Immature natural killer cell (primary cell): Measurements from ENCODE around the gene LLPH. TPM values are rescaled to one million over a fixed set of nuclear protein-coding genes. Genes with fewer than 3 reads are reported as not detected.

Source experiments
- DNase-seq, 3 donors: peaks; one replicate each; pipeline ENCODE4 v3.0.0; 2022; ENCODE audit warnings: mixed read lengths in 1 of 3
- H3K27ac Mint-ChIP-seq, 6 donors: one replicate each; pipeline ENCODE4 v1.8.0; 2020; ENCODE audit warnings: mixed read lengths in 6 of 6, mild to moderate bottlenecking in 5 of 6, inconsistent platforms in 4 of 6, moderate library complexity in 3 of 6
- H3K27me3 Mint-ChIP-seq, 3 donors: one replicate each; pipeline ENCODE4 v1.8.0; 2020 to 2021; ENCODE audit warnings: low read depth in 3 of 3, mild to moderate bottlenecking in 3 of 3, mixed read lengths in 3 of 3, moderate library complexity in 3 of 3, inconsistent platforms in 1 of 3
- H3K36me3 Mint-ChIP-seq, 3 donors: one replicate each; pipeline ENCODE4 v1.8.0; 2020; ENCODE audit warnings: mixed read lengths in 3 of 3, inconsistent platforms in 2 of 3, mild to moderate bottlenecking in 2 of 3
- H3K4me1 Mint-ChIP-seq, 2 donors: one replicate each; pipeline ENCODE4 v1.8.0; 2020; ENCODE audit warnings: inconsistent platforms in 2 of 2, mild to moderate bottlenecking in 2 of 2, mixed read lengths in 2 of 2, moderate library complexity in 1 of 2
- H3K4me3 Mint-ChIP-seq, 5 donors: one replicate each; pipeline ENCODE4 v1.8.0; 2020; ENCODE audit warnings: mild to moderate bottlenecking in 5 of 5, mixed read lengths in 5 of 5, inconsistent platforms in 3 of 5, moderate library complexity in 3 of 5
- H3K9me3 Mint-ChIP-seq, 6 donors: one replicate each; pipeline ENCODE4 v1.8.0; 2020; ENCODE audit warnings: mild to moderate bottlenecking in 6 of 6, mixed read lengths in 6 of 6, inconsistent platforms in 4 of 6, moderate library complexity in 3 of 6
- polyA plus RNA-seq, 3 donors: library from polyadenylated mRNA; unstranded; fragments of 300-500 nt; fragmentation: Illumina TruSeq; gene quantifications; one replicate each; pipeline ENCODE4 v1.2.3, GENCODE V29; 2021

The LLPH gene
- polyA plus RNA-seq, 3 donors from 2014 or later, result 34.9 to 44.1 (median 36.4) TPM

- Mint-ChIP-seq H3K4me1 (peaks cover 69 to 90% of the 10 kb centered on the region in 2 donors), H3K27ac (no peak overlapping the region), H3K36me3 (peaks cover 19 to 23% (median 21%) of the 10 kb centered on the region in 3 donors), H3K4me3 (no peak overlapping the region), H3K27me3 (no peaks in the 10 kb centered on the region), H3K9me3 (no peaks in the 10 kb centered on the region)
- no peak for DNase-seq
These were observed 30.2 kb upstream of the LLPH start for GRCh38 chr12:66160704-66161103.

GRCh38 chr12:66159123-66159522, 28.6 kb upstream of the LLPH start:
- H3K4me1 Mint-ChIP-seq, result peaks cover 64 to 90% of the 10 kb centered on the region in 2 donors
- DNase-seq, result no peak
- peak overlapping the region in 1 of 6 donors; percentile 39 for H3K27ac Mint-ChIP-seq
- no peaks in the 10 kb centered on the region for H3K9me3 Mint-ChIP-seq
- peaks cover 9 to 12% (median 10%) of the 10 kb centered on the region in 3 donors for H3K36me3 Mint-ChIP-seq
- no peak overlapping the region for H3K4me3 Mint-ChIP-seq
- H3K27me3 Mint-ChIP-seq, result no peaks in the 10 kb centered on the region

GRCh38 chr12:66156654-66157053, 26.1 kb upstream of the LLPH start:
- Mint-ChIP-seq H3K36me3 (peaks cover 9 to 12% (median 10%) of the 10 kb centered on the region in 3 donors), H3K27ac (peak overlapping the region in 2 of 6 donors; percentile 1 to 9)

GRCh38 chr12:66154776-66155175, 24.2 kb upstream of the LLPH start:
- Mint-ChIP-seq H3K4me3 (no peak overlapping the region), H3K27me3 (no peaks in the 10 kb centered on the region), H3K36me3 (peaks cover 5 to 16% (median 7%) of the 10 kb centered on the region in 3 donors), H3K9me3 (no peaks in the 10 kb centered on the region), H3K27ac (peak overlapping the region in 2 of 6 donors; percentile 30 to 57), H3K4me1 (peaks cover 37 to 60% of the 10 kb centered on the region in 2 donors)
- no peak for DNase-seq

More at GRCh38 chr12:66156654-66157053, 26.1 kb upstream of the LLPH start:
- Mint-ChIP-seq H3K4me3 (no peak overlapping the region), H3K9me3 (no peaks in the 10 kb centered on the region), H3K4me1 (peaks cover 45 to 73% of the 10 kb centered on the region in 2 donors), H3K27me3 (no peaks in the 10 kb centered on the region)
- DNase-seq, result no peak

GRCh38 chr12:66152732-66153131, 22.2 kb upstream of the LLPH start:
- Mint-ChIP-seq H3K27ac (no peak overlapping the region), H3K4me1 (peaks cover 26 to 49% of the 10 kb centered on the region in 2 donors), H3K9me3 (no peaks in the 10 kb centered on the region), H3K4me3 (no peak overlapping the region), H3K27me3 (no peaks in the 10 kb centered on the region), H3K36me3 (peaks cover 0 to 13% (median 7%) of the 10 kb centered on the region in 3 donors)
- DNase-seq, result no peak

GRCh38 chr12:66149702-66150398, 19.3 kb upstream of the LLPH start:
- H3K9me3 Mint-ChIP-seq, result no peaks in the 10 kb centered on the region
- peaks cover 0 to 21% (median 4%) of the 10 kb centered on the region in 3 donors for H3K36me3 Mint-ChIP-seq
- H3K4me1 Mint-ChIP-seq, result peaks cover 18 to 35% of the 10 kb centered on the region in 2 donors
- no peak overlapping the region for H3K4me3 Mint-ChIP-seq
- no peak for DNase-seq
- peak overlapping the region in 2 of 6 donors; percentile 25 to 26 for H3K27ac Mint-ChIP-seq
- no peaks in the 10 kb centered on the region for H3K27me3 Mint-ChIP-seq

GRCh38 chr12:66144791-66145754, 14.5 kb upstream of the LLPH start:
- Mint-ChIP-seq H3K4me3 (no peak overlapping the region), H3K9me3 (peaks cover 5 to 16% (median 14%) of the 10 kb centered on the region in 6 donors), H3K27me3 (no peaks in the 10 kb centered on the region), H3K36me3 (peaks cover 28 to 58% (median 29%) of the 10 kb centered on the region in 3 donors), H3K27ac (peak overlapping the region; percentile 9 to 86 (median 62)), H3K4me1 (peaks cover 13 to 25% of the 10 kb centered on the region in 2 donors)
- DNase-seq, result no peak

- Mint-ChIP-seq H3K36me3 (peaks cover 38 to 67% (median 39%) of the 10 kb centered on the region in 3 donors), H3K27me3 (no peaks in the 10 kb centered on the region), H3K4me1 (peaks cover 14 to 25% of the 10 kb centered on the region in 2 donors), H3K9me3 (peaks cover 7 to 25% (median 16%) of the 10 kb centered on the region in 6 donors), H3K4me3 (no peak overlapping the region), H3K27ac (peak overlapping the region in 1 of 6 donors; percentile 3)
- no peak for DNase-seq
These were observed 13.3 kb upstream of the LLPH start for GRCh38 chr12:66143868-66144267.

- DNase-seq, result no peak
- no peak overlapping the region for H3K4me3 Mint-ChIP-seq
- peaks cover 38 to 59% (median 39%) of the 10 kb centered on the region in 3 donors for H3K36me3 Mint-ChIP-seq
- H3K27me3 Mint-ChIP-seq, result no peaks in the 10 kb centered on the region
- H3K4me1 Mint-ChIP-seq, result peaks cover 14 to 19% of the 10 kb centered on the region in 2 donors
- H3K27ac Mint-ChIP-seq, result no peak overlapping the region
- H3K9me3 Mint-ChIP-seq, result peaks cover 7 to 25% (median 16%) of the 10 kb centered on the region in 6 donors
These were observed 12.3 kb upstream of the LLPH start for GRCh38 chr12:66142826-66143225.

- H3K36me3 Mint-ChIP-seq, result peaks cover 41 to 55% (median 43%) of the 10 kb centered on the region in 3 donors
- H3K27me3 Mint-ChIP-seq, result no peaks in the 10 kb centered on the region
- H3K4me3 Mint-ChIP-seq, result no peak overlapping the region
- peaks cover 14 to 19% of the 10 kb centered on the region in 2 donors for H3K4me1 Mint-ChIP-seq
- H3K9me3 Mint-ChIP-seq, result peaks cover 7 to 25% (median 16%) of the 10 kb centered on the region in 6 donors
- H3K27ac Mint-ChIP-seq, result no peak overlapping the region
- no peak for DNase-seq
These were observed 10.7 kb upstream of the LLPH start for GRCh38 chr12:66141299-66141698.

- Mint-ChIP-seq H3K9me3 (peaks cover 7 to 25% (median 16%) of the 10 kb centered on the region in 6 donors), H3K27ac (no peak overlapping the region)
These were observed 10.2 kb upstream of the LLPH start for GRCh38 chr12:66140731-66141130.

GRCh38 chr12:66139328-66139727, 8.8 kb upstream of the LLPH start:
- Mint-ChIP-seq H3K36me3 (peaks cover 42 to 52% (median 46%) of the 10 kb centered on the region in 3 donors), H3K4me1 (peaks cover 0 to 3% of the 10 kb centered on the region in 2 donors), H3K9me3 (peaks cover 7 to 25% (median 16%) of the 10 kb centered on the region in 6 donors), H3K4me3 (no peak overlapping the region), H3K27me3 (no peaks in the 10 kb centered on the region), H3K27ac (peak overlapping the region in 1 of 6 donors; percentile 50)
- no peak for DNase-seq

More at GRCh38 chr12:66140731-66141130, 10.2 kb upstream of the LLPH start:
- Mint-ChIP-seq H3K36me3 (peaks cover 42 to 57% (median 46%) of the 10 kb centered on the region in 3 donors), H3K4me3 (no peak overlapping the region), H3K4me1 (peaks cover 14% of the 10 kb centered on the region in 2 donors), H3K27me3 (no peaks in the 10 kb centered on the region)
- no peak for DNase-seq

GRCh38 chr12:66137937-66138336, 7.4 kb upstream of the LLPH start:
- H3K4me3 Mint-ChIP-seq, result no peak overlapping the region
- no peak for DNase-seq
- H3K27ac Mint-ChIP-seq, result no peak overlapping the region
- H3K27me3 Mint-ChIP-seq, result no peaks in the 10 kb centered on the region
- H3K4me1 Mint-ChIP-seq, result peaks cover 0 to 3% of the 10 kb centered on the region in 2 donors
- H3K36me3 Mint-ChIP-seq, result peaks cover 42 to 45% (median 43%) of the 10 kb centered on the region in 3 donors
- H3K9me3 Mint-ChIP-seq, result peaks cover 7 to 25% (median 16%) of the 10 kb centered on the region in 6 donors
